Loucy (cell line): ENCODE data around the gene PTPRN2.

ENCODE experiments used
- EZH2phosphoT487 ChIP-seq: fragments of 200-600 bp; IDR thresholded peaks from 2 replicates; pipeline ENCODE4 v1.6.1; 2018; ENCODE audit warnings: antibody characterized with exemption, mild to moderate bottlenecking, moderate library complexity, borderline replicate concordance
- TF ChIP-seq, protein P1 (sequence below): fragments of 200-600 bp; sonication (generic); conservative IDR thresholded peaks from 2 replicates; pipeline ENCODE4 v1.5.1; 2014; ENCODE audit warnings: mild to moderate bottlenecking, antibody characterized with exemption, low read length

DNA sequence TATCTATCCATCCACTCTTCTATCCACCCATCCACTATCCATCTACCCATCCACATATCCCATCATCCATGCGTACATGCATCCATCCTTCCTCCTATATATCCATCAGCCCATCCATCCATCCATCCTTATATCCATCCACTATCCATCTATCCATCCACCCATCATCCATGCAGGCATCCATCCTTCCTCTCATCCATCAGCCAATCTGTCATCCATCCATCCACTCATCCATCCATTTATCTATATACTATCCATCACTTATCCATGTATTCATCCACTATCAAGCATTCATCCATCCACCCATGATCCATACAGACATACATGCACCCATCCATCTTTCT, 765.0 kb downstream of the PTPRN2 start:
- TF ChIP-seq, protein P1, sequence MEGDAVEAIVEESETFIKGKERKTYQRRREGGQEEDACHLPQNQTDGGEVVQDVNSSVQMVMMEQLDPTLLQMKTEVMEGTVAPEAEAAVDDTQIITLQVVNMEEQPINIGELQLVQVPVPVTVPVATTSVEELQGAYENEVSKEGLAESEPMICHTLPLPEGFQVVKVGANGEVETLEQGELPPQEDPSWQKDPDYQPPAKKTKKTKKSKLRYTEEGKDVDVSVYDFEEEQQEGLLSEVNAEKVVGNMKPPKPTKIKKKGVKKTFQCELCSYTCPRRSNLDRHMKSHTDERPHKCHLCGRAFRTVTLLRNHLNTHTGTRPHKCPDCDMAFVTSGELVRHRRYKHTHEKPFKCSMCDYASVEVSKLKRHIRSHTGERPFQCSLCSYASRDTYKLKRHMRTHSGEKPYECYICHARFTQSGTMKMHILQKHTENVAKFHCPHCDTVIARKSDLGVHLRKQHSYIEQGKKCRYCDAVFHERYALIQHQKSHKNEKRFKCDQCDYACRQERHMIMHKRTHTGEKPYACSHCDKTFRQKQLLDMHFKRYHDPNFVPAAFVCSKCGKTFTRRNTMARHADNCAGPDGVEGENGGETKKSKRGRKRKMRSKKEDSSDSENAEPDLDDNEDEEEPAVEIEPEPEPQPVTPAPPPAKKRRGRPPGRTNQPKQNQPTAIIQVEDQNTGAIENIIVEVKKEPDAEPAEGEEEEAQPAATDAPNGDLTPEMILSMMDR = no peak
- TF ChIP-seq EZH2phosphoT487 = no peak
